Measurements from ENCODE around the gene PCED1B. TPM values are rescaled to one million over a fixed set of nuclear protein-coding genes. Genes with fewer than 3 reads are reported as not detected.
A peak's percentile ranks its signal among the peaks of the same experiment; 100 is the strongest.

The PCED1B gene
- total RNA-seq, 3 donors from 2014 or later = 57.1 to 78.2 (median 71.2) TPM

GRCh38 chr12:47077206-47078085, 2.0 kb upstream of the PCED1B start:
- ATAC-seq = no peak
- H3K9me3 Mint-ChIP-seq = no peaks in the 10 kb centered on the region
- H3K4me3 Mint-ChIP-seq = peak overlapping the region; percentile 99
- H3K27me3 Mint-ChIP-seq (ENCODE audit: low read depth) = no peaks in the 10 kb centered on the region
- H3K4me1 Mint-ChIP-seq (ENCODE audit: low read depth) = peaks cover 52% of the 10 kb centered on the region
- no peak for DNase-seq
- H3K36me3 Mint-ChIP-seq (ENCODE audit: insufficient read depth) = peaks cover 8% of the 10 kb centered on the region

GRCh38 chr12:47078086-47078395, 1.4 kb upstream of the PCED1B start:
- no peak for ATAC-seq
- Mint-ChIP-seq H3K36me3 (ENCODE audit: insufficient read depth) (peaks cover 8% of the 10 kb centered on the region), H3K27me3 (ENCODE audit: low read depth) (no peaks in the 10 kb centered on the region), H3K9me3 (no peaks in the 10 kb centered on the region), H3K4me3 (peak overlapping the region; percentile 99), H3K4me1 (ENCODE audit: low read depth) (peaks cover 58% of the 10 kb centered on the region)
- no peak for DNase-seq

- peak; percentile 34 for DNase-seq
- H3K4me1 Mint-ChIP-seq (ENCODE audit: low read depth) = peaks cover 66% of the 10 kb centered on the region
Observed at GRCh38 chr12:47078733-47079467, 521 bp upstream of the PCED1B start.

GRCh38 chr12:47079981-47080724, 732 bp downstream of the PCED1B start:
- DNase-seq = peak; percentile 29
- Mint-ChIP-seq H3K36me3 (ENCODE audit: insufficient read depth) (peaks cover 8% of the 10 kb centered on the region), H3K4me3 (peak overlapping the region; percentile 91), H3K4me1 (ENCODE audit: low read depth) (peaks cover 79% of the 10 kb centered on the region), H3K27me3 (ENCODE audit: low read depth) (no peaks in the 10 kb centered on the region), H3K9me3 (no peaks in the 10 kb centered on the region)
- ATAC-seq = peak; percentile 42 to 43

More at GRCh38 chr12:47078733-47079467, 521 bp upstream of the PCED1B start:
- ATAC-seq = peak; percentile 32 to 42
- Mint-ChIP-seq H3K36me3 (ENCODE audit: insufficient read depth) (peaks cover 8% of the 10 kb centered on the region), H3K4me3 (peak overlapping the region; percentile 99), H3K27me3 (ENCODE audit: low read depth) (no peaks in the 10 kb centered on the region), H3K9me3 (no peaks in the 10 kb centered on the region)

- H3K4me3 Mint-ChIP-seq = peak overlapping the region; percentile 91
- ATAC-seq (peak; percentile 27 to 34), DNase-seq (peak; percentile 44)
- peaks cover 85% of the 10 kb centered on the region for H3K4me1 Mint-ChIP-seq (ENCODE audit: low read depth)
- peaks cover 8% of the 10 kb centered on the region for H3K36me3 Mint-ChIP-seq (ENCODE audit: insufficient read depth)
- H3K9me3 Mint-ChIP-seq = no peaks in the 10 kb centered on the region
- H3K27me3 Mint-ChIP-seq (ENCODE audit: low read depth) = no peaks in the 10 kb centered on the region
Observed at GRCh38 chr12:47080725-47081502, 1.5 kb downstream of the PCED1B start.

GRCh38 chr12:47082283-47082682, 2.9 kb downstream of the PCED1B start:
- Mint-ChIP-seq H3K27me3 (ENCODE audit: low read depth) (no peaks in the 10 kb centered on the region), H3K4me1 (ENCODE audit: low read depth) (peaks cover 79% of the 10 kb centered on the region), H3K36me3 (ENCODE audit: insufficient read depth) (peaks cover 8% of the 10 kb centered on the region), H3K9me3 (no peaks in the 10 kb centered on the region), H3K4me3 (no peak overlapping the region)
- DNase-seq = no peak
- no peak for ATAC-seq

GRCh38 chr12:47082796-47083621, 3.6 kb downstream of the PCED1B start:
- peaks cover under 1% of the 10 kb centered on the region for H3K36me3 Mint-ChIP-seq (ENCODE audit: insufficient read depth)
- ATAC-seq = no peak
- peaks cover 74% of the 10 kb centered on the region for H3K4me1 Mint-ChIP-seq (ENCODE audit: low read depth)
- H3K9me3 Mint-ChIP-seq = no peaks in the 10 kb centered on the region
- peak overlapping the region; percentile 38 for H3K4me3 Mint-ChIP-seq
- DNase-seq = no peak
- no peaks in the 10 kb centered on the region for H3K27me3 Mint-ChIP-seq (ENCODE audit: low read depth)

- ATAC-seq (peak; percentile 24 to 33), DNase-seq (no peak)
- Mint-ChIP-seq H3K9me3 (no peaks in the 10 kb centered on the region), H3K4me3 (peak overlapping the region; percentile 38), H3K4me1 (ENCODE audit: low read depth) (peaks cover 65% of the 10 kb centered on the region), H3K36me3 (ENCODE audit: insufficient read depth) (no peaks in the 10 kb centered on the region), H3K27me3 (ENCODE audit: low read depth) (no peaks in the 10 kb centered on the region)
Observed at GRCh38 chr12:47084172-47084571, 4.8 kb downstream of the PCED1B start.

GRCh38 chr12:47085815-47086252, 6.4 kb downstream of the PCED1B start:
- Mint-ChIP-seq H3K36me3 (ENCODE audit: insufficient read depth) (peaks cover 4% of the 10 kb centered on the region), H3K4me1 (ENCODE audit: low read depth) (peaks cover 57% of the 10 kb centered on the region), H3K9me3 (peaks cover 9% of the 10 kb centered on the region), H3K4me3 (no peak overlapping the region), H3K27me3 (ENCODE audit: low read depth) (no peaks in the 10 kb centered on the region)
- ATAC-seq (peak; percentile 73 to 77), DNase-seq (peak; percentile 29)

- H3K4me1 Mint-ChIP-seq (ENCODE audit: low read depth) = peaks cover 48% of the 10 kb centered on the region
- peaks cover 14% of the 10 kb centered on the region for H3K9me3 Mint-ChIP-seq
- ATAC-seq = no peak
- no peaks in the 10 kb centered on the region for H3K27me3 Mint-ChIP-seq (ENCODE audit: low read depth)
- H3K4me3 Mint-ChIP-seq = no peak overlapping the region
- H3K36me3 Mint-ChIP-seq (ENCODE audit: insufficient read depth) = peaks cover 4% of the 10 kb centered on the region
- no peak for DNase-seq
Observed at GRCh38 chr12:47087088-47087688, 7.8 kb downstream of the PCED1B start.

GRCh38 chr12:47088021-47088944, 8.9 kb downstream of the PCED1B start:
- Mint-ChIP-seq H3K36me3 (ENCODE audit: insufficient read depth) (peaks cover 4% of the 10 kb centered on the region), H3K27me3 (ENCODE audit: low read depth) (no peaks in the 10 kb centered on the region), H3K4me1 (ENCODE audit: low read depth) (peaks cover 42% of the 10 kb centered on the region), H3K9me3 (peaks cover 14% of the 10 kb centered on the region), H3K4me3 (no peak overlapping the region)
- no peak for DNase-seq
- ATAC-seq = no peak

GRCh38 chr12:47091009-47091408, 11.6 kb downstream of the PCED1B start:
- Mint-ChIP-seq H3K36me3 (ENCODE audit: insufficient read depth) (peaks cover 7% of the 10 kb centered on the region), H3K4me1 (ENCODE audit: low read depth) (peaks cover 35% of the 10 kb centered on the region), H3K27me3 (ENCODE audit: low read depth) (no peaks in the 10 kb centered on the region), H3K4me3 (no peak overlapping the region), H3K9me3 (peaks cover 19% of the 10 kb centered on the region)
- DNase-seq = no peak
- no peak for ATAC-seq

Measured in activated T-cell treated with anti-CD3 and anti-CD28 coated beads, Interleukin-2, amount 50 U/mL, for 4 hours (primary cell).